HepG2 (cell line): Measurements from ENCODE around the gene SEPTIN10. TPM values are rescaled to one million over a fixed set of nuclear protein-coding genes. Genes with fewer than 3 reads are reported as not detected.

ENCODE experiments used
- HMG20A ChIP-seq: IDR thresholded peaks from 2 replicates; pipeline ENCODE4 v1.6.1; 2016; ENCODE audit warnings: borderline replicate concordance
- HNF4A ChIP-seq: sonication (generic); formaldehyde crosslinking; IDR thresholded peaks from 2 replicates; pipeline ENCODE4 v1.4.0; 2020; ENCODE audit warnings: missing genetic modification reagents
- HOXA5 ChIP-seq: sonication (generic); formaldehyde crosslinking; IDR thresholded peaks from 2 replicates; pipeline ENCODE4 v1.4.0; 2020; ENCODE audit warnings: missing genetic modification reagents
- NCOA1 ChIP-seq: sonication (generic); formaldehyde crosslinking; IDR thresholded peaks from 2 replicates; pipeline ENCODE4 v1.9.0; 2021; ENCODE audit warnings: missing genetic modification reagents
- NCOA2 ChIP-seq: sonication (generic); formaldehyde crosslinking; IDR thresholded peaks from 2 replicates; pipeline ENCODE4 v1.8.0; 2022; ENCODE audit warnings: inconsistent platforms
- NFKBIZ ChIP-seq: IDR thresholded peaks from 2 replicates; pipeline ENCODE4 v1.6.1; 2018; ENCODE audit warnings: missing genetic modification reagents, missing compliant biosample characterization
- PHF20 ChIP-seq: sonication (generic); formaldehyde crosslinking; IDR thresholded peaks from 2 replicates; pipeline ENCODE4 v1.5.0; 2020; ENCODE audit warnings: mild to moderate bottlenecking, missing genetic modification reagents
- PHF8 ChIP-seq: sonication (generic); formaldehyde crosslinking; IDR thresholded peaks from 2 replicates; pipeline ENCODE4 v1.5.0; 2020; ENCODE audit warnings: missing genetic modification reagents
- POLR2AphosphoS5 ChIP-seq: IDR thresholded peaks from 2 replicates; pipeline ENCODE4 v1.6.1; 2012; ENCODE audit warnings: low read depth, low read length
- SOX5 ChIP-seq: IDR thresholded peaks from 2 replicates; pipeline ENCODE4 v1.6.1; 2016; ENCODE audit warnings: borderline replicate concordance
- TOPORS ChIP-seq: sonication (generic); formaldehyde crosslinking; IDR thresholded peaks from 2 replicates; pipeline ENCODE4 v1.8.0; 2023; ENCODE audit warnings: mild to moderate bottlenecking, missing genetic modification reagents
- ZMYM3 ChIP-seq: sonication (generic); formaldehyde crosslinking; IDR thresholded peaks from 2 replicates; pipeline ENCODE4 v1.5.1; 2020; ENCODE audit warnings: mild to moderate bottlenecking, missing genetic modification reagents
- ZNF224 ChIP-seq: sonication (generic); formaldehyde crosslinking; IDR thresholded peaks from 2 replicates; pipeline ENCODE4 v1.5.0; 2020; ENCODE audit warnings: mild to moderate bottlenecking, missing genetic modification reagents
- ZNF543 ChIP-seq: sonication (generic); formaldehyde crosslinking; IDR thresholded peaks from 2 replicates; pipeline ENCODE4 v1.4.0; 2020; ENCODE audit warnings: mild to moderate bottlenecking, missing genetic modification reagents
- ZNF605 ChIP-seq: sonication (generic); formaldehyde crosslinking; IDR thresholded peaks from 2 replicates; pipeline ENCODE4 v1.8.0; 2022; ENCODE audit warnings: mild to moderate bottlenecking, missing genetic modification reagents
- ZNF709 ChIP-seq: sonication (generic); formaldehyde crosslinking; IDR thresholded peaks from 2 replicates; pipeline ENCODE4 v1.5.0; 2020; ENCODE audit warnings: mild to moderate bottlenecking, missing genetic modification reagents
- ZNF75D ChIP-seq: sonication (generic); formaldehyde crosslinking; IDR thresholded peaks from 2 replicates; pipeline ENCODE4 v1.8.1; 2023; ENCODE audit warnings: missing genetic modification reagents, mild to moderate bottlenecking, borderline replicate concordance
- ZZZ3 ChIP-seq: sonication (generic); formaldehyde crosslinking; IDR thresholded peaks from 2 replicates; pipeline ENCODE4 v1.4.0; 2020; ENCODE audit warnings: missing genetic modification reagents, mild to moderate bottlenecking, borderline replicate concordance
- polyA plus RNA-seq, 8 experiments: library from polyadenylated mRNA; depleted of rRNA in 3 of 8; stranded (reverse) in 7 of 8; unstranded in 1 of 8; fragments of >200 nt; fragmentation: Illumina TruSeq in 4 of 8; extraction: Trizol in 4 of 8; gene quantifications; 2 replicates each; pipeline versions ENCODE4 v1.2.1 to v1.2.3, GENCODE V29; 2011 to 2016; ENCODE audit warnings: low read depth in 4 of 8, missing spikeins in 1 of 8, mixed read lengths in 1 of 8; ENCODE audit not compliant: insufficient read depth in 1 of 8
- total RNA-seq, 5 experiments: library from RNA; depleted of rRNA; stranded (reverse); fragments of >200 nt; fragmentation: Illumina TruSeq; extraction: Trizol; gene quantifications; 2 replicates each; pipeline ENCODE4 v1.2.3, GENCODE V29; 2016; ENCODE audit warnings: low read depth in 1 of 5
- TF ChIP-seq, protein P1 (sequence below): sonication (generic); formaldehyde crosslinking; IDR thresholded peaks from 2 replicates; pipeline ENCODE4 v1.4.0; 2020; ENCODE audit warnings: missing genetic modification reagents, borderline replicate concordance
- TF ChIP-seq, protein P2 (sequence below): sonication (generic); formaldehyde crosslinking; conservative IDR thresholded peaks from 2 replicates; pipeline ENCODE4 v1.4.0; 2020; ENCODE audit warnings: missing genetic modification reagents
- TF ChIP-seq, protein P3 (sequence below): sonication (generic); formaldehyde crosslinking; IDR thresholded peaks from 2 replicates; pipeline ENCODE4 v1.5.0; 2020; ENCODE audit warnings: mild to moderate bottlenecking, missing genetic modification reagents
- TF ChIP-seq, protein P4 (sequence below): sonication (generic); formaldehyde crosslinking; IDR thresholded peaks from 2 replicates; pipeline ENCODE4 v1.4.0; 2020; ENCODE audit warnings: mild to moderate bottlenecking, missing genetic modification reagents

SEPTIN10 gene
- total and polyA plus RNA-seq, 2 of the 13 experiments (the other 11 are each of a cell fraction or from before 2014, with no cell fraction given), result 45.8 to 67.5 TPM

DNA sequence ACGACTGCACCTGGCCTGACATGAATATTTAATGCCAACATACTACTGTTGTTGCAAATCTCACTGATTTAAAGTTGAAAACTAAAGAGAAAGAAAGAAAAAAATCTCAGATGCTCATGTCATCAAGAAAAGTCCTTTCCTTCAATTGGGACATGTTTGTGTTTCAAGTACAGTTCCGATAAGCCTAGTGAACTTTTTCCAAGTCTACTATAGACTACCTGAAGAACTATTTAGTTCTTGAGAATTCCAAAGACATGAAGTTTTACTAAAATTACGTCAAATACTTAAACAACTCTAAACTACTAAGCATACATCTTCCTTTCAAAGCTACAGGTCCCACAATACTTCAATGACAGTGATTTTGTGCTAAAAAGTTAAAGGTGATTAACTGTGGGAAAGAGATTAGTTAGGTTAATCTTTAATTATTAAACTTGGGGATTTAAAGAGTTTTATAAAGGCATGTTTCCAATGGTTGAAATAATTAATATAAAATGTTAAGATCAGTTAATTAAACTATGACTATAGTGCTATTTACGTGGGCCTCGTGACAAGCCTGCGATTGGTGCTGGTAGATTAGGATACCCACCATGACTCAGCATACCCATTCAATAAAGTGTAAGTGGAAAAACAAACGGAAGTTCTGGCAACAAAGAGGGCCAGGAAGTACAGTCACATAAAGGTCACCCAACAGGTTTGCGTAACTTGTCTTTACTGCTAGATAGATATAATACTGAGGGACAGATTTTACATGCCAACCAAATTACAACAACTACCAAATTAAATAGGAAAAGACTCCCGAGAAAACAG lies 55.5 kb downstream of the SEPTIN10 start (continued):
- TF ChIP-seq, protein P1, sequence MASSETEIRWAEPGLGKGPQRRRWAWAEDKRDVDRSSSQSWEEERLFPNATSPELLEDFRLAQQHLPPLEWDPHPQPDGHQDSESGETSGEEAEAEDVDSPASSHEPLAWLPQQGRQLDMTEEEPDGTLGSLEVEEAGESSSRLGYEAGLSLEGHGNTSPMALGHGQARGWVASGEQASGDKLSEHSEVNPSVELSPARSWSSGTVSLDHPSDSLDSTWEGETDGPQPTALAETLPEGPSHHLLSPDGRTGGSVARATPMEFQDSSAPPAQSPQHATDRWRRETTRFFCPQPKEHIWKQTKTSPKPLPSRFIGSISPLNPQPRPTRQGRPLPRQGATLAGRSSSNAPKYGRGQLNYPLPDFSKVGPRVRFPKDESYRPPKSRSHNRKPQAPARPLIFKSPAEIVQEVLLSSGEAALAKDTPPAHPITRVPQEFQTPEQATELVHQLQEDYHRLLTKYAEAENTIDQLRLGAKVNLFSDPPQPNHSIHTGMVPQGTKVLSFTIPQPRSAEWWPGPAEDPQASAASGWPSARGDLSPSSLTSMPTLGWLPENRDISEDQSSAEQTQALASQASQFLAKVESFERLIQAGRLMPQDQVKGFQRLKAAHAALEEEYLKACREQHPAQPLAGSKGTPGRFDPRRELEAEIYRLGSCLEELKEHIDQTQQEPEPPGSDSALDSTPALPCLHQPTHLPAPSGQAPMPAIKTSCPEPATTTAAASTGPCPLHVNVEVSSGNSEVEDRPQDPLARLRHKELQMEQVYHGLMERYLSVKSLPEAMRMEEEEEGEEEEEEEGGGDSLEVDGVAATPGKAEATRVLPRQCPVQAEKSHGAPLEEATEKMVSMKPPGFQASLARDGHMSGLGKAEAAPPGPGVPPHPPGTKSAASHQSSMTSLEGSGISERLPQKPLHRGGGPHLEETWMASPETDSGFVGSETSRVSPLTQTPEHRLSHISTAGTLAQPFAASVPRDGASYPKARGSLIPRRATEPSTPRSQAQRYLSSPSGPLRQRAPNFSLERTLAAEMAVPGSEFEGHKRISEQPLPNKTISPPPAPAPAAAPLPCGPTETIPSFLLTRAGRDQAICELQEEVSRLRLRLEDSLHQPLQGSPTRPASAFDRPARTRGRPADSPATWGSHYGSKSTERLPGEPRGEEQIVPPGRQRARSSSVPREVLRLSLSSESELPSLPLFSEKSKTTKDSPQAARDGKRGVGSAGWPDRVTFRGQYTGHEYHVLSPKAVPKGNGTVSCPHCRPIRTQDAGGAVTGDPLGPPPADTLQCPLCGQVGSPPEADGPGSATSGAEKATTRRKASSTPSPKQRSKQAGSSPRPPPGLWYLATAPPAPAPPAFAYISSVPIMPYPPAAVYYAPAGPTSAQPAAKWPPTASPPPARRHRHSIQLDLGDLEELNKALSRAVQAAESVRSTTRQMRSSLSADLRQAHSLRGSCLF, result no peak
- TF ChIP-seq ZNF75D (CRISPR knock-in tag) (no peak), NCOA2 (peak; percentile 85), NCOA1 (CRISPR knock-in tag) (no peak), ZZZ3 (CRISPR knock-in tag) (no peak), ZNF605 (CRISPR knock-in tag) (no peak), ZNF709 (CRISPR knock-in tag) (no peak), ZNF224 (CRISPR knock-in tag) (no peak), ZNF543 (0 out of 2 replicates have a peak, but pooled peaks have one; percentile 36), NFKBIZ (CRISPR knock-in tag) (0 out of 2 replicates have a peak, but pooled peaks have one; percentile 33), PHF8 (CRISPR knock-in tag) (no peak), PHF20 (CRISPR knock-in tag) (no peak), TOPORS (CRISPR knock-in tag) (no peak), SOX5 (CRISPR knock-in tag) (peak; percentile 91), HMG20A (CRISPR knock-in tag) (peak; percentile 76; the same call in 1 of the 2 replicates), HNF4A (CRISPR knock-in tag) (peak; percentile 60; the same call in 1 of the 2 replicates), POLR2AphosphoS5 (no peak), ZMYM3 (CRISPR knock-in tag) (no peak), HOXA5 (CRISPR knock-in tag) (no peak)
- TF ChIP-seq, protein P2, sequence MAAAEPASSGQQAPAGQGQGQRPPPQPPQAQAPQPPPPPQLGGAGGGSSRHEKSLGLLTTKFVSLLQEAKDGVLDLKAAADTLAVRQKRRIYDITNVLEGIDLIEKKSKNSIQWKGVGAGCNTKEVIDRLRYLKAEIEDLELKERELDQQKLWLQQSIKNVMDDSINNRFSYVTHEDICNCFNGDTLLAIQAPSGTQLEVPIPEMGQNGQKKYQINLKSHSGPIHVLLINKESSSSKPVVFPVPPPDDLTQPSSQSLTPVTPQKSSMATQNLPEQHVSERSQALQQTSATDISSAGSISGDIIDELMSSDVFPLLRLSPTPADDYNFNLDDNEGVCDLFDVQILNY (CRISPR knock-in tag), result no peak
- TF ChIP-seq, protein P3, sequence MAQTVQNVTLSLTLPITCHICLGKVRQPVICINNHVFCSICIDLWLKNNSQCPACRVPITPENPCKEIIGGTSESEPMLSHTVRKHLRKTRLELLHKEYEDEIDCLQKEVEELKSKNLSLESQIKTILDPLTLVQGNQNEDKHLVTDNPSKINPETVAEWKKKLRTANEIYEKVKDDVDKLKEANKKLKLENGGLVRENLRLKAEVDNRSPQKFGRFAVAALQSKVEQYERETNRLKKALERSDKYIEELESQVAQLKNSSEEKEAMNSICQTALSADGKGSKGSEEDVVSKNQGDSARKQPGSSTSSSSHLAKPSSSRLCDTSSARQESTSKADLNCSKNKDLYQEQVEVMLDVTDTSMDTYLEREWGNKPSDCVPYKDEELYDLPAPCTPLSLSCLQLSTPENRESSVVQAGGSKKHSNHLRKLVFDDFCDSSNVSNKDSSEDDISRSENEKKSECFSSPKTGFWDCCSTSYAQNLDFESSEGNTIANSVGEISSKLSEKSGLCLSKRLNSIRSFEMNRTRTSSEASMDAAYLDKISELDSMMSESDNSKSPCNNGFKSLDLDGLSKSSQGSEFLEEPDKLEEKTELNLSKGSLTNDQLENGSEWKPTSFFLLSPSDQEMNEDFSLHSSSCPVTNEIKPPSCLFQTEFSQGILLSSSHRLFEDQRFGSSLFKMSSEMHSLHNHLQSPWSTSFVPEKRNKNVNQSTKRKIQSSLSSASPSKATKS (CRISPR knock-in tag), result no peak
- TF ChIP-seq, protein P4, sequence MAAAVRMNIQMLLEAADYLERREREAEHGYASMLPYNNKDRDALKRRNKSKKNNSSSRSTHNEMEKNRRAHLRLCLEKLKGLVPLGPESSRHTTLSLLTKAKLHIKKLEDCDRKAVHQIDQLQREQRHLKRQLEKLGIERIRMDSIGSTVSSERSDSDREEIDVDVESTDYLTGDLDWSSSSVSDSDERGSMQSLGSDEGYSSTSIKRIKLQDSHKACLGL (CRISPR knock-in tag), result no peak
